K562 (cell line): ENCODE measurements around the gene ZNF513. TPM values are rescaled to one million over a fixed set of nuclear protein-coding genes. Genes with fewer than 3 reads are reported as not detected.

Experiments
- CBX5 ChIP-seq: IDR thresholded peaks from 2 replicates; pipeline ENCODE4 v1.6.1; 2014; ENCODE audit warnings: low read depth, borderline replicate concordance
- HIVEP1 ChIP-seq: fragments of 250-450 bp; sonication (Bioruptor Pico); IDR thresholded peaks from 2 replicates; pipeline ENCODE4 v1.4.0; 2020; ENCODE audit warnings: mild to moderate bottlenecking
- NFXL1 ChIP-seq: fragments of 450-650 bp; formaldehyde crosslinking; IDR thresholded peaks from 2 replicates; pipeline ENCODE4 v1.4.0; 2021; ENCODE audit warnings: mild to moderate bottlenecking
- PRMT5 ChIP-seq: sonication (generic); formaldehyde crosslinking; IDR thresholded peaks from 2 replicates; pipeline ENCODE4 v1.5.0; 2020; ENCODE audit warnings: missing genetic modification reagents
- TBP ChIP-seq: optimal IDR thresholded peaks from 2 replicates; pipeline ENCODE3; 2011; ENCODE audit warnings: low read depth, low read length, improper control_type of control experiment
- THAP7 ChIP-seq: fragments of 250-450 bp; sonication (Bioruptor Pico); IDR thresholded peaks from 2 replicates; pipeline ENCODE4 v1.5.0; 2021
- THRA ChIP-seq: fragments of 450-650 bp; IDR thresholded peaks from 2 replicates; pipeline ENCODE4 v1.6.1; 2017; ENCODE audit warnings: mild to moderate bottlenecking, moderate library complexity
- ZBTB40 ChIP-seq, 2 experiments: fragments of 450-650 bp in 1 of 2; sonication (generic) in 1 of 2; formaldehyde crosslinking in 1 of 2; IDR thresholded peaks; 2 replicates each; pipeline versions ENCODE4 v1.7.1 to v1.9.0; 2016 to 2022; ENCODE audit warnings: inconsistent platforms in 1 of 2, mild to moderate bottlenecking in 1 of 2, missing genetic modification reagents in 1 of 2
- ZHX1 ChIP-seq: fragments of 150-350 bp; conservative IDR thresholded peaks from 2 replicates; pipeline ENCODE4 v1.6.1; 2014; ENCODE audit warnings: low read length
- ZNF57 ChIP-seq: fragments of 450-650 bp; formaldehyde crosslinking; IDR thresholded peaks from 2 replicates; pipeline ENCODE4 v1.4.0; 2020; ENCODE audit warnings: mild to moderate bottlenecking, moderate library complexity
- polyA plus RNA-seq, 8 experiments: library from polyadenylated mRNA; depleted of rRNA in 4 of 8; stranded (reverse) in 5 of 8; unstranded in 3 of 8; fragments of >200 nt; fragmentation: Nextera tagmentation in 2 of 8; fragmentation: Illumina TruSeq in 1 of 8; extraction: Ambion mirVana in 2 of 8; extraction: Trizol in 1 of 8; gene quantifications; 2 replicates each; pipeline versions ENCODE4 v1.2.1 to v1.2.3, GENCODE V29; 2011 to 2014; ENCODE audit warnings: inconsistent platforms in 1 of 8, missing spikeins in 1 of 8
- total RNA-seq, 7 experiments: library from RNA; depleted of rRNA in 6 of 7; stranded (reverse); fragments of >200 nt in 6 of 7; fragmentation: Illumina TruSeq in 2 of 7; extraction: Trizol in 2 of 7; gene quantifications; 2 replicates each; pipeline versions ENCODE4 v1.2.1 to v1.2.3, GENCODE V29; 2011 to 2021; ENCODE audit warnings: low replicate concordance in 1 of 7
- TF ChIP-seq, protein P1 (sequence below): sonication (generic); formaldehyde crosslinking; IDR thresholded peaks from 2 replicates; pipeline ENCODE4 v1.8.0; 2023; ENCODE audit warnings: mild to moderate bottlenecking, missing genetic modification reagents

The ZNF513 gene
- total and polyA plus RNA-seq, 9 of the 15 experiments (the other 6 are each of a cell fraction or from before 2014, with no cell fraction given), result 0.04 to 13.6 (median 4.4) TPM

GRCh38 chr2:27356382-27357181, 24.0 kb downstream of the ZNF513 start, which contains the start of gene GTF3C2 (continued):
- TF ChIP-seq ZNF57 (CRISPR knock-in tag), result no peak
- no peak for TF ChIP-seq CBX5
- TF ChIP-seq NFXL1 (CRISPR knock-in tag), result no peak
- 0 out of 2 replicates have a peak, but pooled peaks have one; percentile 4 for TF ChIP-seq ZHX1
- peak; percentile 69 for TF ChIP-seq ZBTB40 (IDR thresholded peaks at IDR 0.05)
- no peak for TF ChIP-seq ZBTB40 (CRISPR knock-in tag; IDR thresholded peaks at IDR 0.05)
- TF ChIP-seq THAP7 (CRISPR knock-in tag), result 0 out of 2 replicates have a peak, but pooled peaks have one; percentile 10
- TF ChIP-seq, protein P1, sequence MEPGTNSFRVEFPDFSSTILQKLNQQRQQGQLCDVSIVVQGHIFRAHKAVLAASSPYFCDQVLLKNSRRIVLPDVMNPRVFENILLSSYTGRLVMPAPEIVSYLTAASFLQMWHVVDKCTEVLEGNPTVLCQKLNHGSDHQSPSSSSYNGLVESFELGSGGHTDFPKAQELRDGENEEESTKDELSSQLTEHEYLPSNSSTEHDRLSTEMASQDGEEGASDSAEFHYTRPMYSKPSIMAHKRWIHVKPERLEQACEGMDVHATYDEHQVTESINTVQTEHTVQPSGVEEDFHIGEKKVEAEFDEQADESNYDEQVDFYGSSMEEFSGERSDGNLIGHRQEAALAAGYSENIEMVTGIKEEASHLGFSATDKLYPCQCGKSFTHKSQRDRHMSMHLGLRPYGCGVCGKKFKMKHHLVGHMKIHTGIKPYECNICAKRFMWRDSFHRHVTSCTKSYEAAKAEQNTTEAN, result no peak
- peak; percentile 11 for TF ChIP-seq TBP
- peak; percentile 14; the same call in 1 of the 2 replicates for TF ChIP-seq HIVEP1 (CRISPR knock-in tag)
- TF ChIP-seq PRMT5 (CRISPR knock-in tag), result 0 out of 2 replicates have a peak, but pooled peaks have one; percentile 61
- no peak for TF ChIP-seq THRA
